MM.1S (cell line): ENCODE measurements around the gene DYNC2H1.

Experiments used
- DNase-seq: peaks from one replicate; pipeline ENCODE4 v3.0.0-alpha.2; 2015
- H2AFZ ChIP-seq: fragments of 300-600 bp; sonication (generic); 2 replicates; pipeline ENCODE4 v1.6.0; 2016; ENCODE audit warnings: antibody characterized with exemption, low read length
- H3F3A ChIP-seq: fragments of 300-600 bp; sonication (generic); 2 replicates; pipeline ENCODE4 v1.6.1; 2016; ENCODE audit warnings: mild to moderate bottlenecking, antibody characterized with exemption, low read length, moderate library complexity, mixed read lengths; ENCODE audit not compliant: insufficient read depth
- H3K27ac ChIP-seq: fragments of 300-600 bp; sonication (generic); 2 replicates; pipeline ENCODE4 v1.5.1; 2016; ENCODE audit warnings: mild to moderate bottlenecking, low read length
- H3K27me3 ChIP-seq: fragments of 300-600 bp; sonication (generic); replicated peaks from 2 replicates; pipeline ENCODE4 v1.6.0; 2016; ENCODE audit warnings: low read length; ENCODE audit not compliant: insufficient read depth
- H3K36me3 ChIP-seq: fragments of 300-600 bp; sonication (generic); replicated peaks from 2 replicates; pipeline ENCODE4 v1.6.1; 2016; ENCODE audit warnings: mild to moderate bottlenecking, low read length, mixed read lengths; ENCODE audit not compliant: insufficient read depth
- H3K4me1 ChIP-seq: fragments of 300-600 bp; sonication (generic); 2 replicates; pipeline ENCODE4 v1.6.1; 2016; ENCODE audit warnings: low read length, mixed read lengths
- H3K4me2 ChIP-seq: fragments of 300-600 bp; sonication (generic); 2 replicates; pipeline ENCODE4 v1.6.0; 2016; ENCODE audit warnings: low read depth, low read length
- H3K4me3 ChIP-seq: fragments of 300-600 bp; sonication (generic); 2 replicates; pipeline ENCODE4 v1.5.1; 2016; ENCODE audit warnings: low read length, mixed read lengths
- H3K79me2 ChIP-seq: fragments of 300-600 bp; sonication (generic); 2 replicates; pipeline ENCODE4 v1.6.1; 2016; ENCODE audit warnings: mixed run types, low read length, mixed read lengths
- H3K9ac ChIP-seq: fragments of 300-600 bp; sonication (generic); 2 replicates; pipeline ENCODE4 v1.6.1; 2016; ENCODE audit warnings: low read length, mixed read lengths
- H3K9me2 ChIP-seq: fragments of 300-600 bp; sonication (generic); replicated peaks from 2 replicates; pipeline ENCODE4 v1.6.1; 2016; ENCODE audit warnings: mild to moderate bottlenecking, low read length, mixed read lengths; ENCODE audit not compliant: insufficient read depth
- H3K9me3 ChIP-seq: fragments of 300-600 bp; sonication (generic); replicated peaks from 2 replicates; pipeline ENCODE4 v1.6.1; 2016; ENCODE audit warnings: mild to moderate bottlenecking, low read length, mixed read lengths; ENCODE audit not compliant: insufficient read depth
- H4K20me1 ChIP-seq: fragments of 300-600 bp; sonication (generic); 2 replicates; pipeline ENCODE4 v1.6.1; 2016; ENCODE audit warnings: mild to moderate bottlenecking, low read length, moderate library complexity, mixed read lengths; ENCODE audit not compliant: insufficient read depth
- CTCF ChIP-seq: fragments of 300-600 bp; sonication (generic); IDR thresholded peaks from 2 replicates; pipeline ENCODE4 v1.5.1; 2016; ENCODE audit warnings: antibody characterized with exemption, low read length, mixed read lengths
- EZH2 ChIP-seq: fragments of 300-600 bp; sonication (generic); optimal IDR thresholded peaks from 2 replicates; pipeline ENCODE3; 2017; ENCODE audit warnings: low read depth, mild to moderate bottlenecking, antibody characterized with exemption, low read length, mixed read lengths
- EZH2phosphoT487 ChIP-seq: fragments of 300-600 bp; sonication (generic); IDR thresholded peaks from 2 replicates; pipeline ENCODE4 v1.6.1; 2018; ENCODE audit warnings: antibody characterized with exemption, low read length

DYNC2H1 gene

GRCh38 chr11:103484545-103484944 is 375.3 kb downstream of the DYNC2H1 start:
- no peak overlapping the region for H3K4me3 ChIP-seq
- H3K9me2 ChIP-seq, result no peaks in the 10 kb centered on the region
- no peaks in the 10 kb centered on the region for H3K36me3 ChIP-seq
- H3K9me3 ChIP-seq, result no peaks in the 10 kb centered on the region
- no peaks in the 10 kb centered on the region for H3F3A ChIP-seq
- no peak overlapping the region for H3K4me2 ChIP-seq
- H3K4me1 ChIP-seq, result peaks cover 6% of the 10 kb centered on the region
- DNase-seq, result no peak
- TF ChIP-seq EZH2phosphoT487 (no peak), CTCF (no peak), EZH2 (no peak)
- H3K27me3 ChIP-seq, result no peaks in the 10 kb centered on the region
- H3K9ac ChIP-seq, result no peak overlapping the region
- no peaks in the 10 kb centered on the region for H4K20me1 ChIP-seq
- H3K27ac ChIP-seq, result no peak overlapping the region
- H3K79me2 ChIP-seq, result no peaks in the 10 kb centered on the region
- no peak overlapping the region for H2AFZ ChIP-seq

DNA sequence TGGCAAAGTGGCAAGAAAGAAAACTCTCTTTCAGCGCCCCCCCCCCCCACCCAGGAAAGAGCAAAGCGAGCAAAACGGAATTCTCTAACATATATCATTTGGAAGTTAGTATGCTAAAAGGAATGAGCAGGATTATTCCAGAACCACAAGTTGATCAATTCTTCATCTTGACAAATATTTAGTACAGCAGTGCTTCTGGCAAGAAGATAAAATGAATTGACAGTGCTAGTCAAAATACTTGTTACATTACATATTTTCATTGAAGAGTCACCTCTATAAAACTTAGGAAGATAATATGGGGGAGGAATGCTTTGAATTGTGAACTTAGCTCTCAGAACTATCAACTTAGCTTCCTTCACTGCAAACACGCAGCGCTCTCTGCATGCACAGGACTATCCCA is 377.4 kb downstream of the DYNC2H1 start:
- Histone ChIP-seq H3F3A (no peaks in the 10 kb centered on the region), H3K27ac (no peak overlapping the region), H3K27me3 (no peaks in the 10 kb centered on the region), H3K9me2 (no peaks in the 10 kb centered on the region), H3K4me2 (no peak overlapping the region), H3K4me1 (peaks cover 6% of the 10 kb centered on the region), H3K79me2 (no peaks in the 10 kb centered on the region), H4K20me1 (no peaks in the 10 kb centered on the region), H3K4me3 (no peak overlapping the region), H3K36me3 (no peaks in the 10 kb centered on the region), H3K9ac (no peak overlapping the region), H2AFZ (no peak overlapping the region), H3K9me3 (no peaks in the 10 kb centered on the region)
- no peak for DNase-seq
- TF ChIP-seq EZH2 (no peak), EZH2phosphoT487 (no peak), CTCF (no peak)

- no peak overlapping the region; the same call in 1 of the 2 replicates for H3K27ac ChIP-seq
- DNase-seq, result no peak
- no peaks in the 10 kb centered on the region for H3K36me3 ChIP-seq
- no peaks in the 10 kb centered on the region for H3K27me3 ChIP-seq
- H3K9ac ChIP-seq, result no peak overlapping the region
- no peaks in the 10 kb centered on the region for H3K79me2 ChIP-seq
- H2AFZ ChIP-seq, result no peak overlapping the region
- H4K20me1 ChIP-seq, result no peaks in the 10 kb centered on the region
- TF ChIP-seq EZH2 (no peak), CTCF (no peak), EZH2phosphoT487 (no peak)
- H3K9me3 ChIP-seq, result no peaks in the 10 kb centered on the region
- H3F3A ChIP-seq, result no peaks in the 10 kb centered on the region
- H3K9me2 ChIP-seq, result no peaks in the 10 kb centered on the region
- no peak overlapping the region for H3K4me2 ChIP-seq
- no peak overlapping the region for H3K4me3 ChIP-seq
- H3K4me1 ChIP-seq, result peaks cover 6% of the 10 kb centered on the region
Measured at GRCh38 chr11:103487113-103487512, 377.9 kb downstream of the DYNC2H1 start.
